HG03280 (cell line): ENCODE results near the gene LRFN2.

Experiments
- ATAC-seq: cut with Tn5 transposase; IDR thresholded peaks from one replicate; pipeline ENCODE4 v1.9.1; 2021; ENCODE audit warnings: mild to moderate bottlenecking, moderate library complexity; ENCODE audit not compliant: unreplicated experiment

The LRFN2 gene

DNA sequence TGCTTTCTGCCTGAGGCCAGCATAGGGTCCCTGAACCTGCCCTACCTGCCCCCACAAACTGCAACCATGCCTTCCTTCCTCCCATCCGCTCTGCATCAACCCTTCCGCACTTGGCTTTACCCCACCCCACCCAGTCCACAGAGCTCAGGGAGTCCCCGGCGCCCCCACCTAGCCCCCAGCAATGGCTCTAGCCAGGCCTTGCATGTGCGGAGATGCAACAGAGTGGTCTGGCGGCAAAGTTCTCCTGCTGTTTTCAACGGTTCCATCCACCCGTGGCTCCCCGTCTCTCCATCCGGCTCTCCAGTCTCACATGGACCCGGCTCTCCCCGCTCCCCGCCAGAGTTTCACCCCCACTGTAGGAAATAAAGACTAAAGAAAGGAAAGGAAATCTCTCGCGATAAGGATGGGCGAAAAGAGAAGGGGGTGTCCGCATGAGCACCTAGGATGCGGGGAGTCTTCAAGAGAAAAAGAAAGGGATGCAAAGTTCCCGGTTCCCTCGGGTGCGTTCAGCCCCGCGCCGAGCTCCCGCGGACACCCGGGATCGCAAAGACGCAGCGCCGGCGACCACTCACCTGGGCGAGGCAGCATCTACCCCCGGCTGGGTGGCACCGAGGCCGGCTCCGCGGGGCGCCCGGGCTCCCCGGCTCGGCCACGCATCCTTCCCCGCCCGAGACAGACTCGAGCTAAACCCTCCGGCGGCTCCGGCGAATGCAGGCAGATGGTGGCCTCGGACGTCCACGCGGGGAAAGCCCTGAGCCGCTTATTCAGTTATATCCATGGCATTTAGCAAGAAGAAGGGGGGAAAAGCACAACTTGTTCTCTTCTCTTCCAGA lies 579 bp downstream of the LRFN2 start:
- ATAC-seq, result no peak

- no peak for ATAC-seq
Observed at GRCh38 chr6:40585651-40586269, 1.4 kb downstream of the LRFN2 start.

GRCh38 chr6:40585223-40585622 lies 1.9 kb downstream of the LRFN2 start:
- ATAC-seq, result no peak

- no peak for ATAC-seq
Observed at GRCh38 chr6:40584741-40585140, 2.4 kb downstream of the LRFN2 start.

GRCh38 chr6:40583709-40584108 lies 3.5 kb downstream of the LRFN2 start:
- no peak for ATAC-seq

DNA sequence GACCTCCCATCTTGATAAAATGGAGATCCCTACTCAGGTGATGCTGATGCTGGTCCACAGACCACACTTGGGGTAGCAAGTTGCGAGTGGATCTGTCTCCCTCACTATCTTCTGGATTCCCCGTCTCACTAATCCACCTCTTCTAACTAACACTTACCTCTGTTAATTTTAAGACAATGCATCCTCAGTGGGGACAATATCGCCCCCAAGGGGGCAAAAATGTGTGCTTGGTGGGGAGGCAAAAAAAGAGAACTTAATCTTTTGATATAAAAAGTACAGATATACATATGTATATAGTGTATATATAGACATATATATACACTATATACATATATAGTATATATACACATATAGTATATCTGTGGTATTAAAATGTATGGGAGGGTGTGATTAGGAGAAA lies 4.3 kb downstream of the LRFN2 start:
- no peak for ATAC-seq

DNA sequence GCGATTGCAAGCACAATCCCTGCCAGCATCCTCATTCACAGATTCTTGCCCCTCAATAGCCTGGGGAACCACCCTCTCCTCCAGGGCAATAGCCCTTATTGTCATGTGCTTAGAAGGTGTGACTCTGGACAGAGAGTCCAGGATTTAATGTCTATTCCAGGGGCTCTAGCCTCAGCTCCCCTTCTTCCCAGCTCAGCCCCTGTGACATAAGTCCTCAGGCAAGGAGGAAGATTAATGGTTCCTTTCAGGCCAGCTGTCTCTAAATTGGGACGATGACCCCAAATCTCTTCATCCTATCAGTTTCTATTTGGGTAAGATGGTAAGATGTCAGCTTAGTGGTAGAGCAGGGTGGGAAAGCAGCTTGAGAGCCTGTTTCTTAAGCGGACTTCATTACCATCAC lies 8.1 kb downstream of the LRFN2 start:
- ATAC-seq, result no peak

- ATAC-seq, result no peak
Observed at GRCh38 chr6:40577672-40578071, 9.5 kb downstream of the LRFN2 start.

GRCh38 chr6:40573221-40573620 lies 13.9 kb downstream of the LRFN2 start:
- ATAC-seq, result no peak

GRCh38 chr6:40569162-40569910 lies 17.8 kb downstream of the LRFN2 start:
- no peak for ATAC-seq

DNA sequence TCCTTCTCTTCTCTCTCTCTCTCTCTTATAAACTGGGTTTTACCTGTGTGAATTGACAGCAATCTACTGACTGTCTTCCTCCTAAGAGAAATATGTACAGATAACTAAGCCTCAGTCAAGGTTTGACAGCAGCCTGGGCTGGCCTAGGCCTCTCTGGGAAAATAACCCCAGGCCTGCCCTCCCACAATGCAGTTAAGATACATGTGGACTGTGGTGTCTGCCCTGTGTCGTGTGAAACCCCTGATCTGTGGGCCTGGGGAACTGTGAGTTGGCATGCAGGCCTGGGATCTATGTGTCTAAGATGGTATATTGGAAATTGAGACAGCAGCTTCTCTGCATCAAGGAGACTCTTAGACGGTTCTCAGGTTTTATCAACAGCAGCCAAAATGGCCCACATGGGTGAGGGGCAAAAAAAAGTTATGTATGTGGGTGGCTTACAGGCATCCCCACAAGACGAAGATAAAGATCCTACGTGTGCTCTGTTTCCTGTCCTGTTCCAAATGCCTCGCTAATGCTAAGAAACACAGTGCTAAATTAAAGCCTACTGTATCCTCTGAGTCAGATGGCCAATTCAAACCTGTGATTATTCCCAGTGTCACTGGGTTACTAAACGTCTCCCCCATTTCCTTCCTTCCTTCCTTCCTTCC lies 19.0 kb downstream of the LRFN2 start:
- ATAC-seq, result no peak

DNA sequence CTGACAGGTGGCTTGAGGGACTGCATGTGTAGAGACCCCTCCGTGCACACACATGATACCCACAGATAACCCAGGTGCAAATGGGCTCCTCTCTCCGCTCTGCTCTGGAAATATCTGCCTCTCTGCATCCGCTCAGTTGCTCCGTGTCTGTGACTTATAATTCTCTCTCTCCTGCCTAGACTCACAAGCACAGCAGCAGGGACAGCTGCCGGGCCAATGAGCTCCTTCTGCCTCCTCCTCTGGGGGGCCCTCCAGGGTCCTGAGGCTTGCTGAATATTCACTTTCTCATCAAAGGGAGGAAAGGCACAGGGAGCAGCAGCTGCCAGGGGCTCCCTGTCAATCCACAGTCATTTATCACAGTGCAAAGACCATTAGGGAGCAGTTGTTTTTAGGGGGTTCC lies 24.1 kb downstream of the LRFN2 start:
- no peak for ATAC-seq

DNA sequence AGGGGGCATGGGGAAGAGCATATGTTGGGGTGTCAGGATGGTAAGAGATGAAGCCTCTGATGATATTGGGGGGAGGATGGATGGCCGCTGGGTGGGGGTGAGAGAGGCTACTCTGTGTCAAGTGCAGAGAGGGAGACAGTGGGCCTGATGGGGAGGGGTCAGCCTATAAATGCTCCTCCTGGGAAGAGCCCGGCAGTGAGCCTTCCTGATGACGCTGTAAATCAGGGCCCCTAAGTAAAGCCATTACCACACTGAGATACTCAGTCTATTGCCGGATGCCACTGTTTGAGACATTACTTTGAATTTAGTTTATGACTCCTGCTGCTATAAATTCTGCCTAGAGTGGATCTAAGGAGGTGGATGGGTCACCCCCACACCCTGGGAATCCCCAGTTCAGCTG lies 28.1 kb downstream of the LRFN2 start:
- ATAC-seq, result no peak

- no peak for ATAC-seq
Observed at GRCh38 chr6:40558102-40558501, 29.1 kb downstream of the LRFN2 start.

GRCh38 chr6:40556881-40557280 lies 30.3 kb downstream of the LRFN2 start:
- ATAC-seq, result no peak

DNA sequence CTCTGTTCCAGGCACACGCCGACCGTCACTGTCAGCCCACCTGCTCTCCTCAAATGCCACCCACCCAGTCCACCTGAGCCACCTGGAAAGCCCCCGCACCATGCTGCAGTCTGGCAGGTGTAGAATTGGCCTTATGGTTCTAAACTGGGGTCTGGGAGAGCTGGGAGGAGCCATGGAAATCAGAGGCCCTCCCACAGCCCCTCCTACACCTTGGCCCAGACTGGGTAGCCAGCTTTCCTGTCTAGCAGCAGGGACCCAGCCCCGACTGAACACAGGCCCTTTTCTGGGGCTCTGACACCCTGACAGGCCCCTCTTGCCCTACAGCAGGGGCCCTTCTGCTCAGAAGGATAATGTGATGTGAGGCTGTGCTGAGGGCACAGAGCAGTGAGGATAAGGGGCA lies 31.1 kb downstream of the LRFN2 start:
- ATAC-seq, result no peak

DNA sequence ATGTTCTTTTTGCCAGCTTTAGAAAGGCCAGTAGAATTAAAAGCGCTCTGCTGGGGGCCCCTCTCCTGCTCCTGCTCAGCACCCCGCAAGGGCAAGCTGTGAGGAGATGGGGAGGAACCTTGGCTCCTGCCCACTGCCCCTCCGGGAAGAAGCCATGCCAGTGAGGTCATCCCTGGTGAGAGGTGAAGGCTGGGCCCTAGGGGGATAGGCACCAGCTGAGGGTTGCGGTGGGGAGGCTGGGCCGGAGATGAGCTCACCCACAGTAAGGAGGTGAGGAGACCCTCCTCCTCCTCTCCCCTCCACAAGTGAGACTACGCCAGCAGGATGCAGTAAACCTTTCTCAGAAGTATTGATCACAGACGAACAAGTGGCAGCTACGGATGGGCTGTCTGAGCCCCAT lies 32.1 kb downstream of the LRFN2 start:
- no peak for ATAC-seq

DNA sequence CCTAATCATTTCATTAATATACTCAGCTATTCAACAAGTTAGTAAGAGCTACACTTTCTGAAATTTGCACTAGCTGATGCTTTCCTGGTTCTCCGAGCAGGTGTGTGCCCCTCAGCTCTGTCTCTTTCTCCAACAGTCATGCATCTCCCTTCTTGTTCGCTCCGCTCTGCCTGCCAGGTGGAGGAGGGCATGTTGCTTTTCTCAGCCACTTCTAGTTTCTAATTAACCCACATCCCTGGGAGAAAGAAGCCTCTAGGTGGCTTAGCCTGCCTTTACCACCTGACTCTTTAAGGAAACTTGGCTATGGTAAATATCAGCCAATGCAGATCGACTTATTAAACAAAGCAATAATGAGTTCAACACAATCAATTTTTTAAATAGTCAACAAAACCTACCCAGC lies 34.2 kb downstream of the LRFN2 start:
- ATAC-seq, result no peak

DNA sequence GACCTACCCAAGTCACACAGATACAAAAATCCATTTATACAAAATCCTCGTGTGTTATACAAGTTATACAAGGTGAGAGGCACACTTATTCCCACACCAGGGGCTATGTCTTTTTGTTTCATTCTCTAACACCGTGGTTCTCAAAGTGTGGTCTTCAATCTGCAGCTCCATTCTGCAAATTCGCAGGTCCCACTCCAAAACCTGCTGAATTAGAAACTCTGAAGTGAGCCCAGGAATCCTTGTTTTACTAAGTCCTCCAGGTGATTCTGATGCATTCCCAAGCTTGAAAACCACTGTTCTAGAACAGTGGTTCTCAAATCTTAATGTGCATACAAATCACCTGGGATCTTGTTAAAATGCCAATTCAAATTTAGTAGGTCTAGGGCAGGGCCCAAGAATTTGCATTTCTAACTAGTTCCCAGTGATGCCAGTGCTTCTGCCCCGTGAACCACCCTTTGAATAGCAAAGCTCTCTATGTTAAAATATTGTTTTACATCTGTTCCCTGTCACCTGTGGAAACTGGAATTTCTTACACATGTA lies 35.1 kb downstream of the LRFN2 start:
- ATAC-seq, result no peak

DNA sequence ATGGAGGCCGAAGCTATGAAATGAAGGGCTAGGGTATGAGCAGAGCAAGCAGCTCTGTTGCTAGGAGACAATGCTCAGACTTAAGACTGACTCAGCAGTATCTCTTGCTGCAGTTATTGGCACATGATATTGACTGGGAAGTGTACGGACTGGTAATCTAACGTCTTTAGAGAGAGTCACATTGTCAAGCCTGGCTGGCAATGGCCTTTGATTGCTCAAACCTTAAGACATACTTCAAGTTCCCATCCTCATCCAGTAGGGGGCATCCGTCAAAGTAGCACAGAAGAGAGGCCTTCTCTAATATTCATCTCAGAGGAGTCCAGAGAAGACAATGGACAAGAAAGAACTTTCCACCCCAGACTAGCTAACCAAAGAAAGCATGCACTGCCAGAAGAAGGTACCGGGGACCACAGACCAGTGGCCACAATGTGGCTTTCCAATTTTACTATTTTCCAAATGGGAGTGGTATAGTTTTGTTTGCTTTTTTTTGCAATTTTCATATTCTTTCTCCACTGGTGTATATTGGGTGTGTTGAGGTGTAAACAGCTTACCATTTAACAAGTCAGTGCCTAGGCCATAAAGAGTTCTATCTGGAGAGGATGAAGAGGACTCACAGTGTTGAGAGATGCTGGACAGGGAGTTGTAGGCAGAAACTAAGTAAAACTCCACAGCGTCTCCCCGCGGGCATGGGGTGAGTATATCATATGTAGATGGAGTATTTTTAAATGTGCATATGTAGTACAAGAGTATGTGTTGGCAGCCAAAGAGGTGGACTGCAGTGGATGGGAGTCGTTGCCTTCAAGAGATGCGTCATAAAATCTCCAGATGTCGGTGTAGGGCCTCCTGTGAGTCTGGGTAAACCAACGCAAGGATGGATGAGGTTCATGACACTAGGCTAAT lies 36.7 kb downstream of the LRFN2 start:
- no peak for ATAC-seq
